ENCODE results near the gene CAST. TPM values are rescaled to one million over a fixed set of nuclear protein-coding genes. Genes with fewer than 3 reads are reported as not detected.

Gene CAST
- total RNA-seq, 1 experiment from 2014 or later = 418 TPM

DNA sequence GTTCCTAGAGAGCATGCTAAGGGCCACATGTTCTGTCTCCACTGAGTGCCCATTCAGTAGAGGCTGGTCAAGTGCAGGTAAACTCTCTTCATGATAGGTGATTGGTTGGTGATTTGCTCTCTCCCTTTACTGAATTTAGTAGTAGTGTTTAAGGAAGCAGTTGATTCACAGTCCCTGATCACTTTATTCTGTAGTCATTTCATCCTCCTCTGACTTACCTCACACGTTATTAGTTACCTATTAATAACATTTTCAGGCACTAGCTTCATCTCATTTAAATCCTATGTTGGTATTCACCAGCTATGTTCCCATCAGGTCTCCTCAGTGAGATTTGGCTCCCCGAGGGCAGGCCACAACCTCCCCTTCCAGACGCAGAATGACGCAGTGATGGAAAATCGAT is 93.7 kb downstream of the CAST start:
- Histone ChIP-seq H3K4me1 (no peaks in the 10 kb centered on the region), H3K36me3 (ENCODE audit: control insufficient read depth, insufficient read depth, low read length) (peaks cover 5% of the 10 kb centered on the region; the same call in 1 of the 2 replicates), H3K9me3 (no peaks in the 10 kb centered on the region), H3K4me3 (ENCODE audit: low read depth, low read length) (no peak overlapping the region), H3K27me3 (replicated peaks; ENCODE audit: control insufficient read depth, insufficient read depth, low read length) (no peaks in the 10 kb centered on the region)
- no TSS peak for BruUV-seq (replicated peaks)
- DNase-seq = no peak
- Mint-ChIP-seq H3K4me1 (ENCODE audit: low read depth, unreplicated experiment) (no peaks in the 10 kb centered on the region), H3K27ac (ENCODE audit: unreplicated experiment) (no peak overlapping the region), H3K4me3 (ENCODE audit: unreplicated experiment) (no peak overlapping the region), H3K9me3 (ENCODE audit: unreplicated experiment) (no peaks in the 10 kb centered on the region), H3K36me3 (ENCODE audit: insufficient read depth, unreplicated experiment) (peaks cover 79% of the 10 kb centered on the region), H3K27me3 (ENCODE audit: insufficient read depth, unreplicated experiment) (no peaks in the 10 kb centered on the region)
- CTCF ChIA-PET = no interaction called here
- POLR2A ChIA-PET = no interaction called here
- no peak for TF ChIP-seq CTCF (IDR thresholded peaks at IDR 0.05; ENCODE audit: insufficient read depth in 1 of 2, low read depth in 1 of 2, low read length in 1 of 2, severe bottlenecking in 1 of 2, unreplicated experiment in 1 of 2)
- intact Hi-C loops (cut with micrococcal nuclease; ENCODE audit: unreplicated experiment) = loop anchor here (10.0 kb wide), 2 partner anchors 239 to 411 kb away; no protein-coding TSS in a partner anchor

DNA sequence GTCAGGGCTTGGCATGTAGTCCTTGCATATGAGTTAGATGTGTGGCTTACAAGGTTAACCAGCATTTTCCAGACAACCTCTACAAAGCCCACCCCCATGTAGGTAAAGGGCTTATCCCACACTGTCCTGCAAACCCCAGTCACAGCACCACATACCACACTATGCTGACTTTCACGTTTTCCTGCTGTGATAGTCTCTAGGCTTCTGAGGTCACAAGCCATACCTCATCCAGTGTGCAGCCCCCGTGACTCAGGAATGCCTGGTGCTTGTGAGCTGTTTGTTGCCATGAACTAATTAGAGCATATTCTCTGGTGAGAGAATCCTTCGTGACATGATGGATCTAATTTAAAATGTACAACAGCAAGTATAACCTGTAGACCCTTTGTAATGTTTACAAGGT is 94.8 kb downstream of the CAST start:
- H3K4me1 Mint-ChIP-seq (ENCODE audit: low read depth, unreplicated experiment) = no peaks in the 10 kb centered on the region
- H3K36me3 Mint-ChIP-seq (ENCODE audit: insufficient read depth, unreplicated experiment) = peaks cover 81% of the 10 kb centered on the region
- peaks cover 5% of the 10 kb centered on the region; the same call in 1 of the 2 replicates for H3K36me3 ChIP-seq (ENCODE audit: control insufficient read depth, insufficient read depth, low read length)
- TF ChIP-seq CTCF (IDR thresholded peaks at IDR 0.05; ENCODE audit: insufficient read depth in 1 of 2, low read depth in 1 of 2, low read length in 1 of 2, severe bottlenecking in 1 of 2, unreplicated experiment in 1 of 2) = no peak
- no TSS peak for BruUV-seq (replicated peaks)
- H3K9me3 ChIP-seq = no peaks in the 10 kb centered on the region
- H3K27ac Mint-ChIP-seq (ENCODE audit: unreplicated experiment) = no peak overlapping the region
- no peaks in the 10 kb centered on the region for H3K9me3 Mint-ChIP-seq (ENCODE audit: unreplicated experiment)
- no peak overlapping the region for H3K4me3 ChIP-seq (ENCODE audit: low read depth, low read length)
- H3K4me3 Mint-ChIP-seq (ENCODE audit: unreplicated experiment) = no peak overlapping the region
- ChIA-PET CTCF (no interaction called here), POLR2A (no interaction called here)
- no peaks in the 10 kb centered on the region for H3K27me3 Mint-ChIP-seq (ENCODE audit: insufficient read depth, unreplicated experiment)
- H3K27me3 ChIP-seq (replicated peaks; ENCODE audit: control insufficient read depth, insufficient read depth, low read length) = no peaks in the 10 kb centered on the region
- no peaks in the 10 kb centered on the region for H3K4me1 ChIP-seq
- intact Hi-C loops (cut with micrococcal nuclease; ENCODE audit: unreplicated experiment) = loop anchor here (10.0 kb wide), 2 partner anchors 238 to 412 kb away; no protein-coding TSS in a partner anchor
- DNase-seq = no peak

GRCh38 chr5:96758621-96759020 is 96.4 kb downstream of the CAST start:
- Histone ChIP-seq H3K36me3 (ENCODE audit: control insufficient read depth, insufficient read depth, low read length) (peaks cover 7% of the 10 kb centered on the region; the same call in 1 of the 2 replicates), H3K4me1 (no peaks in the 10 kb centered on the region), H3K27me3 (replicated peaks; ENCODE audit: control insufficient read depth, insufficient read depth, low read length) (no peaks in the 10 kb centered on the region), H3K4me3 (ENCODE audit: low read depth, low read length) (no peak overlapping the region), H3K9me3 (no peaks in the 10 kb centered on the region)
- Mint-ChIP-seq H3K4me1 (ENCODE audit: low read depth, unreplicated experiment) (peaks cover 6% of the 10 kb centered on the region), H3K36me3 (ENCODE audit: insufficient read depth, unreplicated experiment) (peaks cover 85% of the 10 kb centered on the region), H3K27me3 (ENCODE audit: insufficient read depth, unreplicated experiment) (no peaks in the 10 kb centered on the region), H3K9me3 (ENCODE audit: unreplicated experiment) (no peaks in the 10 kb centered on the region), H3K4me3 (ENCODE audit: unreplicated experiment) (no peak overlapping the region), H3K27ac (ENCODE audit: unreplicated experiment) (no peak overlapping the region)
- DNase-seq = no peak
- intact Hi-C loops (cut with micrococcal nuclease; ENCODE audit: unreplicated experiment) = loop anchor here (10.0 kb wide), 2 partner anchors 236 to 414 kb away; no protein-coding TSS in a partner anchor
- TF ChIP-seq CTCF (IDR thresholded peaks at IDR 0.05; ENCODE audit: insufficient read depth in 1 of 2, low read depth in 1 of 2, low read length in 1 of 2, severe bottlenecking in 1 of 2, unreplicated experiment in 1 of 2) = no peak
- ChIA-PET POLR2A (no interaction called here), CTCF (no interaction called here)
- BruUV-seq (replicated peaks) = no TSS peak

Data from Caco-2 (cell line).